HG03571 (cell line): ENCODE measurements around the gene CENPS.
A peak's percentile ranks its signal among the peaks of the same experiment; 100 is the strongest.
"Not testable (repeated sequence)": the region's sequence is repeated elsewhere in the genome, so short reads cannot be mapped to it uniquely, and the experiment has no call there.

Experiments used
- ATAC-seq: cut with Tn5 transposase; IDR thresholded peaks from one replicate; pipeline ENCODE4 v1.9.1; 2021; ENCODE audit not compliant: unreplicated experiment

Gene CENPS

GRCh38 chr1:10418741-10419140, 11.5 kb upstream of the CENPS start:
- ATAC-seq: not testable (repeated sequence)

- ATAC-seq: no peak
Measured at GRCh38 chr1:10419351-10419750, 10.9 kb upstream of the CENPS start.

GRCh38 chr1:10421637-10422036, 8.6 kb upstream of the CENPS start:
- ATAC-seq: no peak

- ATAC-seq: no peak
Measured at GRCh38 chr1:10424034-10424433, 6.2 kb upstream of the CENPS start.

DNA sequence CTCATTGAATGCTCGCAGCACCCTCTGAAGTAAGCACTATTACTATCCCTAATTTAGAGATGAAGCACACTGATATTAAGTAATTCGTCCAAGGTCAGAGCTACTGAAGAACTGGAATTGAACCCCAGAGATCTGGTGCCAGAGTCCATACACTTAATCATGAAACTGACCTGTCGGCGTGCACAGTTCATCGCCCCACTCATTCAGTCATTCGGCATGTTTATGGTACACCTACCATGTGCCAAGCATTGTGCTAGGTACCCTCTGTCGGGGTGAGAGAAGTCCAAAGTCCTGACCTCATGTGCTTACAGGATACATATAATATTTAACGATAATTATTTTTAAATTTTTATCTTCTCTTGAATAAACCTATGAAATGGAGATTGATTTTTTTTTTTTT, 5.6 kb upstream of the CENPS start:
- no peak for ATAC-seq

DNA sequence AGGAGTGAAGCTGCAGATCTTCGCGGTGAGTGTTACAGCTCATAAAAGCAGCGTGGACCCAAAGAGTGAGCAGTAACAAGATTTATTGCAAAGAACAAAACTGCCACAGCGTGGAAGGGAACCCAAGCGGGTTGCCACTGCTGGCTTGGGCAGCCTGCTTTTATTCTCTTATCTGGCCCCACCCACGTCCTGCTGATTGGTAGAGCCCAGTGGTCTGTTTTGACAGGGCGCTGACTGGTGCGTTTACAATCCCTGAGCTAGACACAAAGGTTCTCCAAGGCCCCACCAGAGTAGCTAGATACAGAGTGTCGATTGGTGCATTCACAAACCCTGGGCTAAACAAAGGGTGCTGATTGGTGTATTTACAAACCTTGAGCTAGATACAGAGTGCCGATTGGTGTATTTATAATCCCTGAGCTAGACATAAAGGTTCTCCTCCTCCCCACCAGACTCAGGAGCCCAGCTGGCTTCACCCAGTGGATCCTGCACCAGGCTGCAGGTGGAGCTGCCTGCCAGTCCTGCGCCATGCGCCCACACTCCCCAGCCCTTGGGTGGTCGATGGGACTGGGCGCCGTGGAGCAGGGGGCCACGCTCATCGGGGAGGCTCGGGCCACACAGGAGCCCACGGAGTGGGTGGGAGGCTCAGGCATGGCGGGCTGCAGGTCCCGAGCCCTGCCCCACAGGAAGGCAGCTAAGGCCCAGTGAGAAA, 4.3 kb upstream of the CENPS start:
- ATAC-seq: not testable (repeated sequence)

DNA sequence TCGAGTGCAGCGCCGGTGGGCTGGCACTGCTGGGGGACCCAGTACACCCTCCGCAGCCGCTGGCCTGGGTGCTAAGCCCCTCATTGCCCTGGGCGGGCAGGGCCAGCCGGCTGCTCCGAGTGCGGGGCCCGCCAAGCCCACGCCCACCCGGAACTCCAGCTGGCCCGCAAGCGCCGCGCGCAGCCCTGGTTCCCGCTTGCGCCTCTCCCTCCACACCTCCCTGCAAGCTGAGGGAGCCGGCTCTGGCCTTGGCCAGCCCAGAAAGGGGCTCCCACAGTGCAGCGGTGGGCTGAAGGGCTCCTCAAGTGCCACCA, 3.7 kb upstream of the CENPS start:
- ATAC-seq: not testable (repeated sequence)

DNA sequence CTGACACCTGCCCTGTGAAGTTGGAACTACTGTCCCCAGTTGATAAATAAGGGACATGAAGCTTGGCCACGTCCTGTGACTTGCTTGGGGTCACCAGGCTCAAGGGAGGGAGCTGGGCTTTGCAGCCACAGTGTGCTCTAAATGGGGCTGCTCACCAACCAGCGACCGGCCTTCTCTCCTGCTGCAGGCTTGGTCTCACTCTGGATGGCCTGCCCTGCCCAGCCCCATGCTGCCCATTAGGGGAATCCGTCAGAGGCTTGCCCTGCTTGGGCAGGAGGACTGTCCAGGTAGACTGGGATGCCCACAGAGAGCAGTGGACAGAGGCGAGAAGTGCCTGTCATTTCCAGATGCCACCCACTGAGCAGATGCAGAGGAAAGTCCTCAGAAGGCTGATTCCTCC, 1.2 kb upstream of the CENPS start:
- ATAC-seq: no peak

GRCh38 chr1:10429868-10430215, 391 bp upstream of the CENPS start:
- no peak for ATAC-seq

- ATAC-seq: peak; percentile 1
Measured at GRCh38 chr1:10431070-10431730, 967 bp downstream of the CENPS start.

DNA sequence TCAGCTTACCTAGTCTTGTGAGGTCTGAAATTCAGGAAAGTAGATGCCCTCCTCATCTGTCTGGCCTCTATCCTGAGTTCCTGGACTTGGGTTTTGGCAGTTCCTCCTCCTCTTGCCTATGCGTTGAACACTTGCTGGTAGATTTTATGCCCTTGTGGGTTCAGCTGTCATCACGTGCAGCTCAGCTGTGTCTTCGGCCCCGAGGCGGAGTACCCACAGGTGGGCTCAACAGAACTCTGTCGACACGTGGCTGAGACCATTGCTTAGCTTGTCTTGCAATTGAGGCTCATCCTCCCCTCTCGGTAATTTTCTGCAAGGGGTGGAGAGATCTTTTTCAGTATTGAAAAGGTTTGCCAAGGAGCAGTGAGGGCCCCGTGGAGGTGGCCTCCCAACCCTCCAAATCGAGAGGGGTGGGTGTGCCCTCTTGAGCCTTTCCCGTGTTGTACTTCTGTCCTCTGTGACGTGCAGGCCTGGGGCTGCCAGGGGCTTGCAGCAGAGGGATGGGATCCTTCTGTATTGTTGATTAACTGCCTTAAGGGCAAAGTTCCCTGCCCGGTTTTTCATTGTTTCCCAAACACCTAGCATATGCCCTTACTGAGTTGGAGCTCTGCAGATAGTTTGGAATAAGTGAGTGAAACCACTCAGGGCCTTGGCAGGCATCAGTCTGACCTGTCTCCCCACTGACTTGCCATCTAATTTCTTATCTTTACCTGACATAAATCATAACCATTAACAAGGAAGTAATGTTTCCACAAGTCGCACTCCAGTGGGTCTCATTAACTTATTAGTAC, 2.9 kb downstream of the CENPS start:
- no peak for ATAC-seq

DNA sequence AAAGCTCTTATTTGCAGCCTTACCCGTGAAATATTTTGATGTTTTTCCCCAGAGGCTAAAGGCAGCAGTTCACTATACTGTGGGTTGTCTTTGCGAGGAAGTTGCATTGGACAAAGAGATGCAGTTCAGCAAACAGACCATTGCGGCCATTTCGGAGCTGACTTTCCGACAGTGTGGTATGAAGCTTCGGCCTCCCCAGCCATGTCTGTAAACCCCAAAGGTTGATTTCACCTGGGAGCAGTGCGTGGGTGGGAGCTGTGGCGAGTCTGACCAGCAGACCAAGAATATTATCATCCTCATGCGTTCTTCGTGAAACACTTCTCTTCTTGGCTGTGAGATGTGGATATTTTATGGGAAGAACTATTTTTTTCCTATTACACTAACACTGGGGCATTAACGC, 3.6 kb downstream of the CENPS start:
- no peak for ATAC-seq

DNA sequence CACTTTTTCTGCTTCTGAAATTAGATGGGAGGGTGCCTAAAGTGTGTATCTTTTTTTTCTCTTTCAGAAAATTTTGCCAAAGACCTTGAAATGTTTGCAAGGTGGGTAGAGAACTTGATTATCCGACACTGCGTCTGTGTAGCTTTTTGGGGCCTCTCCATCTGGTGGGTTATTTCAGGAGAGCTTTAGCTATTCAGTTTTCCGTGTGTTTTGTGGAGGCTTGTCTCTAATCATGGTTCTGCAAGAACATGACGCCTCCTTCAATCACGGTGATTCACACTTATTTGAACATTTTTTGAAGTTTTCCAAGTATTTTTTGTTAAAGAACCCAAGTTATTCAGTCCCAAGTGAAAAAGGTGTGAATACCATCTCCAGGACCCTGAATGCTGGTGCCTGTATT, 4.4 kb downstream of the CENPS start:
- no peak for ATAC-seq

DNA sequence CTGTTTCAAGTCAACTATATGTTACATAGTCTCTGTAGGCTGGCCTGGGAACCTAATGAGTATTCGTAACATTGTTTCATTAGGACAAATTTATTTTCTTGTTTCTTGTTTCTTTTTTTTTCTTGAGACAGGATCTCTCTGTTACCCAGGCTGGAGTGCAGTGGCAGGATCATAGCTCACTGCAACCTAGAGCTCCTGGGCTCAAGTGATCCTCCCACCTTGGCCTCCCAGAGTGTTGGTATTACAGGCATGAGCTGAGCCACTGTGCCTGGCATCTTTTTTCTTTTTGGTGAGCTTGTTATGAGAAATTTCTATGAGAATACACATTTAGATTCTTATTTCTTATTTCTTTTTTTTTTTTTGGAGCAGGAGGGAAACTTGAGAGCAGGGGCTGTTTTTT, 6.8 kb downstream of the CENPS start:
- no peak for ATAC-seq

GRCh38 chr1:10438677-10439163, 8.5 kb downstream of the CENPS start:
- ATAC-seq: no peak

DNA sequence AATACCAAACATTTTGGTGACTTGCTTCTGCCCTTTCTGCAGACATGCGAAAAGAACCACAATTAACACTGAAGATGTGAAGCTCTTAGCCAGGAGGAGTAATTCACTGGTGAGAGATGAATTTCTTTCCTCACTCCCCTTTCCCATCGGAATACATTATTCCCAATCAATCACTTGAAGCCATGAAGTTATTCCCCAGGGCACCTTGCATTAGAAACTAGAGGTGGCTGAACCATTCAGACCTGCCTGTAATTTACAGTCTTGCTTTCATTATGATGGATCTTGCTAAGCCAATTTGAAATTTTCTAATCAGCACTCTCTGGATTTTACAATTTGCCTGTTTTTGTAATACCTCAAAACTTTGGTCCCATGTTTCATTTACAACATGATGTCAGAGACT, 10.1 kb downstream of the CENPS start:
- no peak for ATAC-seq

- no peak for ATAC-seq
Measured at GRCh38 chr1:10440794-10441193, 10.6 kb downstream of the CENPS start.

GRCh38 chr1:10444248-10444647, 14.0 kb downstream of the CENPS start:
- ATAC-seq: no peak

GRCh38 chr1:10444795-10445397, 14.7 kb downstream of the CENPS start:
- no peak for ATAC-seq

DNA sequence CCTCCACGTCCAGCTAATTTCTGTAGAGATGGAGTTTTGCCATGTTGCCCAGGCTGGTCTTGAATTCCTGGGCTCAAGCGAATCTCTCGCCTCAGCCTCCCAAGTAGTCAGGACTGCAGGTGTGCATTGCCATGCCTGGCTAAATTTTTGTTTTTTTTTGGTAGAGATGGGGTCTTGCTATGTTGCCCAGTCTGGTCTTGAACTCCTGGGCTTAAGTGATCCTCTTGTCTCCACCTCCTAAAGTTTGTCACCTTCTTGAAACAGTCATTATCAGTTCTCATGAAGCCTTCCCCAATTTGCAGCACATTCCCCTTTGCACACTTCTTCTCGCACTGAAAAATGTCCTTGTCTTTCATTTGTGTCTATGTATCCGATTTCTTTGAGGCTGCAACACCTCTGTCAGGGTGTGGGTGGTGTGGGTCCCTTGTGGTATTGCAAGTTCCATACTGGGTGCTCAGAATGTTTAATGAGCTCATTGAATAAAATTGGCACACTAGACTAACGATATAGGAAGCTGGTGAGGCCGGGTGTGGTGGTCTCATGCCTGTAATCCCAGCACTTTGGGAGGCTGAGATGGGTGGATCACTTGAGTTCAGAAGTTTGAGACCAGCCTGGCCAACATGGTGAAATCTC, 16.7 kb downstream of the CENPS start:
- ATAC-seq: no peak

DNA sequence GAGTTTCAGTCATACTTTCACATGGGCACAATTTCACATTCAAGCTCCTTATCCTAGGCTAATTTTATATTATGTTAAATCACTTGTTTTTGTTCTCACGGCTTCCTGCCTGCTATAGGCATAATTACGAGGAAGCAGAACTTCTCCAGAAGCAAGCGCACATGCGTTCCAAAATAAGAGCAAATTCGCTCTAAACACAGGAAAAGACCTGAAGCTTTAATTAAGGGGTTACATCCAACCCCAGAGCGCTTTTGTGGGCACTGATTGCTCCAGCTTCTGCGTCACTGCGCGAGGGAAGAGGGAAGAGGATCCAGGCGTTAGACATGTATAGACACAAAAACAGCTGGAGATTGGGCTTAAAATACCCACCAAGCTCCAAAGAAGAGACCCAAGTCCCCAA, 19.5 kb downstream of the CENPS start, which contains the start of gene CORT:
CORT (plus strand) TSS at position 281 of the 400 bp plus-strand sequence. CDS start 193 bp downstream, outside the sequence.
- no peak for ATAC-seq
